ENCODE data around the gene SESN1. TPM values are rescaled to one million over a fixed set of nuclear protein-coding genes. Genes with fewer than 3 reads are reported as not detected.
"Not testable (repeated sequence)": the region's sequence is repeated elsewhere in the genome, so short reads cannot be mapped to it uniquely, and the experiment has no call there.

Gene SESN1
- total RNA-seq, 1 donor from 2014 or later, result 58.9 TPM

DNA sequence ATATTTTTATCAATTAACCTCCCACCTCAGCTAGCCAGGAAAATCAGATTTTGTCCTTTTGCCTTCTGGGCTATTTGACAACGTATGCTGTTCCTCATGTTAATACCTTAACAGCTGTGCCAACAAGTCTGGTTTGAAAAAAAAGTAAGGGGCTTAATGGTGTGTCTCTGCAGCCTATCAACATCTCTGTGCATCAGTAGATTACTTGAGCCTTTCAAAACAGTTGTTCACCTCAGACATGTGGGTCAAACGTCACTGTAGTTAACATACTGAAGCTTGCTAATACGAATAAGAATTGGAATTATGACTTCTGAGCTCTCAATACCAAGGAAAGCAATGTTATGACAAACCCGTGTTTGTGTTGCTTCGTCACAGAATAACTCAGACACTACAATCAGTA is 23.7 kb upstream of the SESN1 start:
- no peak for TF ChIP-seq POLR2A (IDR thresholded peaks at IDR 0.05)
- TF ChIP-seq POLR2AphosphoS5 (IDR thresholded peaks at IDR 0.05; ENCODE audit: insufficient read depth in 1 of 2, low read depth in 1 of 2), result no peak
- TF ChIP-seq, protein P1, sequence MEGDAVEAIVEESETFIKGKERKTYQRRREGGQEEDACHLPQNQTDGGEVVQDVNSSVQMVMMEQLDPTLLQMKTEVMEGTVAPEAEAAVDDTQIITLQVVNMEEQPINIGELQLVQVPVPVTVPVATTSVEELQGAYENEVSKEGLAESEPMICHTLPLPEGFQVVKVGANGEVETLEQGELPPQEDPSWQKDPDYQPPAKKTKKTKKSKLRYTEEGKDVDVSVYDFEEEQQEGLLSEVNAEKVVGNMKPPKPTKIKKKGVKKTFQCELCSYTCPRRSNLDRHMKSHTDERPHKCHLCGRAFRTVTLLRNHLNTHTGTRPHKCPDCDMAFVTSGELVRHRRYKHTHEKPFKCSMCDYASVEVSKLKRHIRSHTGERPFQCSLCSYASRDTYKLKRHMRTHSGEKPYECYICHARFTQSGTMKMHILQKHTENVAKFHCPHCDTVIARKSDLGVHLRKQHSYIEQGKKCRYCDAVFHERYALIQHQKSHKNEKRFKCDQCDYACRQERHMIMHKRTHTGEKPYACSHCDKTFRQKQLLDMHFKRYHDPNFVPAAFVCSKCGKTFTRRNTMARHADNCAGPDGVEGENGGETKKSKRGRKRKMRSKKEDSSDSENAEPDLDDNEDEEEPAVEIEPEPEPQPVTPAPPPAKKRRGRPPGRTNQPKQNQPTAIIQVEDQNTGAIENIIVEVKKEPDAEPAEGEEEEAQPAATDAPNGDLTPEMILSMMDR (IDR thresholded peaks at IDR 0.05), result no peak
- H3K36me3 ChIP-seq, result no peaks in the 10 kb centered on the region
- H3K4me3 ChIP-seq, result no peak overlapping the region
- H3K27ac ChIP-seq, result no peak overlapping the region
- DNase-seq (ENCODE audit: extremely low spot score in 2 of 2), result no peak
- H3K27me3 ChIP-seq, result no peaks in the 10 kb centered on the region
- no peaks in the 10 kb centered on the region for H3K9me3 ChIP-seq
- H3K4me1 ChIP-seq, result peaks cover 30% of the 10 kb centered on the region
- intact Hi-C loops (cut with DNase I), result no loop called here

DNA sequence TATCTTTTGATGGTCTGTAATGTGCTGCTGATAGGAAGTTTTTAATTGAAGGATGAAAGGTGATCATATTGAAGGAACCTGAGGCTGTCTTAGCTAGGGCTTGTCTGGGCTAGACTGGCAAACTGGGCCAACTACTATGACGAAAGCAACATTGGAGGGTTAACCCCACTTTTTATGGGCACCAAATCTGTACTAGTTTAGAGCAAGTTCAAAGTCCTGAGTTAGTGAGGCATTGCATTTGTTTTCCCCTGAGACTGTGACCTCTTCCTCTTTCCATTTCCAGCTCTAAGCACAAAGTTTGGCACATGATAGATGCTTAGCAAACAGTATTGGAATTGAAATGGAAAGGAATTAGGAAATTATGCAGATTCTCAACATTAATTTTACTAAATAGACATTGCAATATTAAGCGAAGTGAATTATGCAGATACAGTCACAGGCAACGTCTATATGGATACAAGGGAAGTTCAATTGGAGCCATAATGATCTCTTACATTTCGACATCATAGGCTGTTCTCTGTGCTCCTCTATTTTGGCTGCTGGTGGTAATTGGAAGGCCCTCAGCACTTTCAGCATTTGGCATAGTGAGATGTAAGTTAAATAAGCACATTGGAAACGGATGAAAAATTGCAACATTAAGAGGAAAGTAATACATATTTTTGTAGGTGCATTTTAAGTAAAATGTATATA is 22.8 kb upstream of the SESN1 start:
- H3K27ac ChIP-seq, result no peak overlapping the region
- no peaks in the 10 kb centered on the region for H3K27me3 ChIP-seq
- no peaks in the 10 kb centered on the region for H3K36me3 ChIP-seq
- DNase-seq (ENCODE audit: extremely low spot score in 2 of 2), result no peak
- H3K4me3 ChIP-seq, result no peak overlapping the region
- intact Hi-C loops (cut with DNase I), result no loop called here
- H3K4me1 ChIP-seq, result peaks cover 30% of the 10 kb centered on the region
- TF ChIP-seq, protein P1 (IDR thresholded peaks at IDR 0.05), result no peak
- no peak for TF ChIP-seq POLR2A (IDR thresholded peaks at IDR 0.05)
- H3K9me3 ChIP-seq, result no peaks in the 10 kb centered on the region

GRCh38 chr6:109112663-109113062 is 18.0 kb upstream of the SESN1 start:
- H3K4me3 ChIP-seq; H3K9me3 ChIP-seq; DNase-seq (ENCODE audit: extremely low spot score in 2 of 2); H3K4me1 ChIP-seq; H3K27me3 ChIP-seq; H3K36me3 ChIP-seq; intact Hi-C loops (cut with DNase I); H3K27ac ChIP-seq: not testable (repeated sequence)

DNA sequence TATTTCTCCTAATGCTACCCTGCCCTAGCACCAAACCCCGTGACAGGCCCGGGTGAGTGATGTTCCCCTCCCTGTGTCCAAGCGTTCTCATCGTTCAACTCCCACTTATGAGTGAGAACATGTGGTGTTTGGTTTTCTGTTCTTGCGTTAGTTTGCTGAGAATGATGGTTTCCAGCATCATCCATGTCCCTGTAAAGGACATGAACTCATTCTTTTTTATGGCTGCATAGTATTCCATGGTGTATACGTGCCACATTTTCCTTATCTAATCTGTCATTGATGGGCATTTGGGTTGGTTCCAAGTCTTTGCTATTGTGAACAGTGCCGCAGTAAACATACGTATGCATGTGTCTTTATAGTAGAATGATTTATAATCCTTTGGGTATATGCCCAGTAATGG is 15.0 kb upstream of the SESN1 start:
- H3K4me1 ChIP-seq; H3K9me3 ChIP-seq; H3K4me3 ChIP-seq; H3K27ac ChIP-seq; H3K36me3 ChIP-seq; H3K27me3 ChIP-seq; DNase-seq (ENCODE audit: extremely low spot score in 2 of 2); intact Hi-C loops (cut with DNase I): not testable (repeated sequence)

DNA sequence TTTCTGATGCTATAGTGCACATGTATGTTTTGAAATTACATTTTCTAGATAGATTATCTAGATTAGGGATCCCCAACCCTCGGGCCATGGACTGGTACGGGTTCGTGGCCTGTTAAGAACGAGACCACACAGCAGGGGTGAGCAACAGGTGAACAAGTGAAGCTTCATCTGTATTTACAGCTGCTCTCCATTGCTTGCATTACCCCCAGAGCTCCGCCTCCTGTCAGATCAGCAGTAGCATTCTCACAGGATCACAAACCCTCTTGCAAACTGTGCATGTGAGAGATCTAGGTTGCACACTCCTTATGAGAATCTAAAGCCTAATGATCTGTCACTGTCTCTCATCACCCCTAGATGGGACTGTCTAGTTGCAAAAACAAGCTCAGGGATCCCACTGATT is 11.0 kb upstream of the SESN1 start:
- H3K4me1 ChIP-seq, result no peaks in the 10 kb centered on the region
- DNase-seq (ENCODE audit: extremely low spot score in 2 of 2), result no peak
- no peaks in the 10 kb centered on the region for H3K36me3 ChIP-seq
- H3K27ac ChIP-seq, result no peak overlapping the region
- H3K9me3 ChIP-seq, result no peaks in the 10 kb centered on the region
- H3K4me3 ChIP-seq, result no peak overlapping the region
- TF ChIP-seq POLR2A (IDR thresholded peaks at IDR 0.05) (no peak), POLR2AphosphoS5 (IDR thresholded peaks at IDR 0.05; ENCODE audit: insufficient read depth in 1 of 2, low read depth in 1 of 2) (no peak)
- TF ChIP-seq, protein P1 (IDR thresholded peaks at IDR 0.05), result no peak
- intact Hi-C loops (cut with DNase I), result no loop called here
- no peaks in the 10 kb centered on the region for H3K27me3 ChIP-seq

DNA sequence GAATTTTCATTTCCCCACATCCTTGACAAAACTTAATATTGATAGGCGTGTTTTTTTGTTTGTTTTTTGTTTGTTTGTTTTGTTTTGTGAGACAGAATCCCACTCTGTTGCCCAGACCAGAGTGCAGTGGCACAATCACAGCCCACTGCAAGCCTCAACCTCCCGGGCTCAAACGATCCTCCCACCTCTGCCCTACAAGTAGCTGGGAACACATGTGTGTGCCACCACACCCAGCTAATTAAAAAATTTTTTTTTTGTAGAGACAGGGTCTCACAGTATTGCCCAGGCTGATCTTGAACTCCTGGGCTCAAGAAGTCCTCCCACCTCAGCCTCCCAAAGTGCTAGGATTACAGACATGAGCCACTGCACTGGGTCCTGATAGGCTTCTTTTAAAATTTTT is 9.9 kb upstream of the SESN1 start:
- Histone ChIP-seq H3K27ac (no peak overlapping the region), H3K9me3 (no peaks in the 10 kb centered on the region), H3K27me3 (no peaks in the 10 kb centered on the region), H3K36me3 (no peaks in the 10 kb centered on the region), H3K4me1 (no peaks in the 10 kb centered on the region), H3K4me3 (no peak overlapping the region)
- DNase-seq (ENCODE audit: extremely low spot score in 2 of 2), result no peak
- intact Hi-C loops (cut with DNase I), result no loop called here
- TF ChIP-seq POLR2A (IDR thresholded peaks at IDR 0.05), result no peak
- TF ChIP-seq, protein P1 (IDR thresholded peaks at IDR 0.05), result no peak
- no peak for TF ChIP-seq POLR2AphosphoS5 (IDR thresholded peaks at IDR 0.05; ENCODE audit: insufficient read depth in 1 of 2, low read depth in 1 of 2)

Measured in vagina (tissue), 2 donors.